SK-N-SH treated with all-trans-retinoic acid at 6 μM for 48 hours (cell line): Measurements from ENCODE around the gene CKAP2.
A peak's percentile ranks its signal among the peaks of the same experiment; 100 is the strongest.
"Not testable (repeated sequence)": the region's sequence is repeated elsewhere in the genome, so short reads cannot be mapped to it uniquely, and the experiment has no call there.

Experiments used
- ATAC-seq: fragments of 200-7000 bp; cut with Tn5 transposase; 3 replicates; pipeline ENCODE4 v1.9.1; 2020; ENCODE audit warnings: mild to moderate bottlenecking, moderate library complexity
- ARNTL ChIP-seq: fragments of 450-650 bp; formaldehyde crosslinking; IDR thresholded peaks from 2 replicates; pipeline ENCODE4 v1.5.0; 2020; ENCODE audit warnings: low read depth, mild to moderate bottlenecking, moderate library complexity, borderline replicate concordance
- CSDC2 ChIP-seq: fragments of 250-450 bp; sonication (Bioruptor Pico); IDR thresholded peaks from 2 replicates; pipeline ENCODE4 v1.5.0; 2020; ENCODE audit warnings: mild to moderate bottlenecking, moderate library complexity
- ISL1 ChIP-seq: fragments of 250-450 bp; sonication (Bioruptor Pico); IDR thresholded peaks from 2 replicates; pipeline ENCODE4 v2.1.2; 2022; ENCODE audit warnings: mild to moderate bottlenecking, moderate library complexity
- OSR1 ChIP-seq: fragments of 250-450 bp; sonication (Bioruptor Pico); IDR thresholded peaks from 2 replicates; pipeline ENCODE4 v1.8.0; 2022; ENCODE audit warnings: moderate library complexity, mild to moderate bottlenecking, inconsistent platforms
- PATZ1 ChIP-seq: fragments of 250-450 bp; sonication (Bioruptor Pico); IDR thresholded peaks from 2 replicates; pipeline ENCODE4 v1.8.0; 2020; ENCODE audit warnings: mild to moderate bottlenecking, moderate library complexity, borderline replicate concordance
- POU6F1 ChIP-seq: fragments of 250-450 bp; sonication (Bioruptor Pico); IDR thresholded peaks from 2 replicates; pipeline ENCODE4 v1.8.0; 2021; ENCODE audit warnings: low read depth, mild to moderate bottlenecking, moderate library complexity, borderline replicate concordance
- RARB ChIP-seq: fragments of 250-450 bp; sonication (Bioruptor Pico); IDR thresholded peaks from 2 replicates; pipeline ENCODE4 v1.8.0; 2021; ENCODE audit warnings: mild to moderate bottlenecking, moderate library complexity
- SNAI2 ChIP-seq: fragments of 250-450 bp; sonication (Bioruptor Pico); IDR thresholded peaks from 2 replicates; pipeline ENCODE4 v1.5.0; 2020; ENCODE audit warnings: mild to moderate bottlenecking, moderate library complexity
- TCF4 ChIP-seq: fragments of 250-450 bp; sonication (Bioruptor Pico); IDR thresholded peaks from 2 replicates; pipeline ENCODE4 v1.8.0; 2021; ENCODE audit warnings: mild to moderate bottlenecking, moderate library complexity, borderline replicate concordance
- TOX ChIP-seq: fragments of 250-450 bp; sonication (Bioruptor Pico); IDR thresholded peaks from 2 replicates; pipeline ENCODE4 v1.8.0; 2021; ENCODE audit warnings: mild to moderate bottlenecking, moderate library complexity, borderline replicate concordance
- TSHZ2 ChIP-seq: fragments of 250-450 bp; sonication (Bioruptor Pico); IDR thresholded peaks from 2 replicates; pipeline ENCODE4 v1.5.0; 2020; ENCODE audit warnings: mild to moderate bottlenecking, moderate library complexity
- ZC3H10 ChIP-seq: fragments of 250-450 bp; sonication (Bioruptor Pico); IDR thresholded peaks from 2 replicates; pipeline ENCODE4 v1.5.1; 2021; ENCODE audit warnings: mild to moderate bottlenecking, moderate library complexity
- ZFP3 ChIP-seq: fragments of 250-450 bp; sonication (Bioruptor Pico); IDR thresholded peaks from 2 replicates; pipeline ENCODE4 v1.5.0; 2020; ENCODE audit warnings: mild to moderate bottlenecking, moderate library complexity
- ZFP30 ChIP-seq: fragments of 450-650 bp; formaldehyde crosslinking; IDR thresholded peaks from 2 replicates; pipeline ENCODE4 v1.5.0; 2022; ENCODE audit warnings: mild to moderate bottlenecking, moderate library complexity
- ZNF565 ChIP-seq: fragments of 450-650 bp; formaldehyde crosslinking; conservative IDR thresholded peaks from 2 replicates; pipeline ENCODE4 v1.5.0; 2020; ENCODE audit warnings: low read depth, mild to moderate bottlenecking, moderate library complexity
- ZNF70 ChIP-seq: fragments of 450-650 bp; formaldehyde crosslinking; IDR thresholded peaks from 2 replicates; pipeline ENCODE4 v1.5.0; 2020; ENCODE audit warnings: mild to moderate bottlenecking, moderate library complexity
- ZNF8 ChIP-seq: fragments of 450-650 bp; formaldehyde crosslinking; IDR thresholded peaks from 2 replicates; pipeline ENCODE4 v1.5.0; 2020; ENCODE audit warnings: mild to moderate bottlenecking, moderate library complexity
- TF ChIP-seq, protein P1 (sequence below): fragments of 250-450 bp; sonication (Bioruptor Pico); IDR thresholded peaks from 2 replicates; pipeline ENCODE4 v1.5.1; 2020; ENCODE audit warnings: low read depth, mild to moderate bottlenecking, moderate library complexity

The CKAP2 gene

GRCh38 chr13:52461265-52461664 is 6.0 kb downstream of the CKAP2 start:
- ATAC-seq = no peak; the same call in 1 of the 3 replicates
- TF ChIP-seq TCF4 (no peak), CSDC2 (CRISPR knock-in tag) (no peak), TOX (CRISPR knock-in tag) (no peak), PATZ1 (CRISPR knock-in tag) (no peak), POU6F1 (CRISPR knock-in tag) (no peak), ZNF70 (CRISPR knock-in tag) (no peak), RARB (no peak)
- TF ChIP-seq, protein P1, sequence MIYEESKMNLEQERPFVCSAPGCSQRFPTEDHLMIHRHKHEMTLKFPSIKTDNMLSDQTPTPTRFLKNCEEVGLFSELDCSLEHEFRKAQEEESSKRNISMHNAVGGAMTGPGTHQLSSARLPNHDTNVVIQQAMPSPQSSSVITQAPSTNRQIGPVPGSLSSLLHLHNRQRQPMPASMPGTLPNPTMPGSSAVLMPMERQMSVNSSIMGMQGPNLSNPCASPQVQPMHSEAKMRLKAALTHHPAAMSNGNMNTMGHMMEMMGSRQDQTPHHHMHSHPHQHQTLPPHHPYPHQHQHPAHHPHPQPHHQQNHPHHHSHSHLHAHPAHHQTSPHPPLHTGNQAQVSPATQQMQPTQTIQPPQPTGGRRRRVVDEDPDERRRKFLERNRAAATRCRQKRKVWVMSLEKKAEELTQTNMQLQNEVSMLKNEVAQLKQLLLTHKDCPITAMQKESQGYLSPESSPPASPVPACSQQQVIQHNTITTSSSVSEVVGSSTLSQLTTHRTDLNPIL = no peak

- TF ChIP-seq ISL1 (CRISPR knock-in tag) = no peak
- no peak for TF ChIP-seq POU6F1 (CRISPR knock-in tag)
- TF ChIP-seq ZNF565 (CRISPR knock-in tag) = no peak
- no peak for TF ChIP-seq TCF4
- no peak for TF ChIP-seq ARNTL (CRISPR knock-in tag)
- no peak for TF ChIP-seq TOX (CRISPR knock-in tag)
- TF ChIP-seq ZNF70 (CRISPR knock-in tag) = no peak
- TF ChIP-seq ZNF8 (CRISPR knock-in tag) = no peak
- no peak for TF ChIP-seq TSHZ2 (CRISPR knock-in tag)
- TF ChIP-seq ZC3H10 (CRISPR knock-in tag) = no peak
- TF ChIP-seq PATZ1 (CRISPR knock-in tag) = no peak
- TF ChIP-seq SNAI2 (CRISPR knock-in tag) = no peak
- TF ChIP-seq ZFP30 (CRISPR knock-in tag) = no peak
- no peak for TF ChIP-seq CSDC2 (CRISPR knock-in tag)
- TF ChIP-seq ZFP3 (CRISPR knock-in tag) = no peak
- TF ChIP-seq OSR1 = no peak
- TF ChIP-seq, all 23 proteins: peak for 0
- no peak for ATAC-seq
Measured at GRCh38 chr13:52463526-52463925, 8.2 kb downstream of the CKAP2 start.

- ATAC-seq = not testable (repeated sequence)
Measured at GRCh38 chr13:52468487-52468886, 13.2 kb downstream of the CKAP2 start.

DNA sequence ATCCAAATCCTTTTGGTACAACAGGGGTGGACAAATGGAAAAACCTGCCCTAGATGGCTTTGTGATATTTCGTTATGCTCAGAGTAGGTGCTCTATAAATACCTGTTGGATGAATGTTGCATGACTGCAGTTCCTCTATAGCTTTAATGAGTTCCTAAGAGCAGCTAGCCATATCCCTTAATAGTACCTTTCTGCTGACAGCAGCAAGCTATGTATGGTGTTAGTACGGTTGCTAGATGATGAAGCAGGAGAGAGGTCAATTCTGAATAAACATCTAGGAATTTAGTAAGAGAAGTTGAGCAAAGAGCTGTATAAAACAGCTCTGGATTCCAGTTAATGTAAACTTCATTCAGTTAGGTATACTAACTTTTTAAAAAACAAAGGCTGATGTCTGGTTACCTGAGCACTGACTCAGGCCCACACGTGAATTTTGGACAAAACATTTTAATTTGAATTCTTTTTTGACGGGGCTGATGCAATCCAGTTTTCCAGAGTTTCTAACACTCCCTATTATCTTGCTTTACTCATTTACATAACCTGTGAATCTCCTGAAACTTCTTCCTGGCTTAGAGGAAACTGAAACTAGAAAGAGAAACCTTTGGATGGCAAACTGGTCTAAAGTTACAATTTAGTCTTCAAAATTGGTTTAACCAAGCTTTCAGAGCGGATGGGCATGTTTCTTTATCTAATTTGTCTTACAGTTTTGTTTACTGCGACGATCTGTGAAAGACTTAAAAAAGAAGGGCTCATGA is 25.6 kb downstream of the CKAP2 start:
- peak; percentile 27; the same call in 2 of the 3 replicates for ATAC-seq

DNA sequence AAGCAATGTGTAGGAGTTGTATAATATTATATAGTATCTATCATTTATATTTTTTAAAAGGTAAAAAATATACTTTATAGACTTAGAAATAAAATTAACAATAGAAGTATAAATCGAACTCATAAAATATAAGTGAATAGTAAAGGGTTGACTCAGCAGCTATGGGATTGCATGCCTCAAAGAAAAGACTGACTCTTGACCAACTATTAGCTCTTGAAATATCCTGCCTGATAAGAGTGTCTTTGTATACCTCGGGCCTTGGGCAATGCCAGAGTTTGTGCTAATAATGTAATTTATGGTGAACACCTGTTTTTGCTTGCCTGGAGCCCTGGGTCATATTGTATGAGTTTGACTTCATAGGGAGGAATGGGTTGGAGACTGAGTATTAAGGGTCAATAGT is 31.8 kb downstream of the CKAP2 start:
- ATAC-seq = not testable (repeated sequence)

DNA sequence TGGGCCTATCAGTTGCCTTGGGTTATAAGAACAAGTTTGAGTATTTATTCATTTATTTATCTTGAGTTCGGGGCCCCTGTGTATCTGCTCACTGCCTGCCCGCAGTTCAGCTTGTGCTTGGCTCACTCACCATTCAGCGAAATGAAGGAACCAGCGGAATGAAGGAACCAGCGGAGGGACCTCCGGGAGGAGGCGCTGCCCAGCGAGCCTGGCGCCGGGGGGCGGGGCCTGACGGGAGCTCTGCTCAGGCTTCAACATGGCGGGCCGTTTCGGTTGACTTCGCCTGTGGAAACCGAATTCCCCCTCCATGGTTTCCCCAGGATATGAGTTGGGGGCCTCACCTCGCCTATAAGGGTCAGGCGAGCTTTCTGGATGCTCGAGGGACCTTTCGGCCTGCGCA is 33.5 kb downstream of the CKAP2 start:
- not testable (repeated sequence) for ATAC-seq

GRCh38 chr13:52491015-52491414 is 35.7 kb downstream of the CKAP2 start:
- not testable (repeated sequence) for ATAC-seq

- not testable (repeated sequence) for ATAC-seq
Measured at GRCh38 chr13:52494241-52494640, 39.0 kb downstream of the CKAP2 start.
